ENCODE measurements around the gene TET3. TPM values are rescaled to one million over a fixed set of nuclear protein-coding genes. Genes with fewer than 3 reads are reported as not detected.

TET3 gene
- total and polyA plus RNA-seq, 2 of the 4 experiments (the other 2 are of a cell fraction): 1.6 to 1.8 TPM

DNA sequence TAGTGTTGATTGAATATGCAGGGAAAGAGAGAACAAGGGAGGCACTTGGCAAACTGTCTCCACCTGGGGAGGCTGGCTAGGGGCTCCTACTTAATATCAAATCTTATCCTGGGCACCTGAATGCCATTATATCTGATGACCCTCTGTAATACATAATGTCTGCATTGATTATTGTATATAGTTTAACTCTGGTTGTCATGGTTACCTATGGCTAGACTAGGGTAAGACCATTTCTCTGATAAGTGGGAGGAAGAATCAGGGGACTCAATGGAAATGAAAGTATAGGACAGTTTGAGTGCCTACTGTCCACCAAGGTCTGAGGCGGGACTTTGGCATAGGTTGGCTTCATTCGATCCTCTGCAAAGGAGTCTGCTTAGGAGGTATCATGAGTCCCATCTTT is 7.2 kb upstream of the TET3 start:
- no peak overlapping the region for H4K8ac ChIP-seq (ENCODE audit: low read depth in 2 of 2, low read length in 2 of 2)
- no peaks in the 10 kb centered on the region; the same call in 1 of the 2 replicates for H3K27me3 ChIP-seq (ENCODE audit: control insufficient read depth, insufficient read depth, low read length)
- intact Hi-C loops (cut with micrococcal nuclease) (no loop called here), dilution Hi-C loops (cut with HindIII; ENCODE audit: low sequenced_read_pairs, unreplicated experiment) (no loop called here), in situ Hi-C loops (cut with MboI; ENCODE audit: low sequenced_read_pairs) (no loop called here)
- no peak overlapping the region for H3K4me3 ChIP-seq (ENCODE audit: insufficient read depth, low read depth, low read length)
- H4K5ac ChIP-seq (ENCODE audit: low read depth, low read length): no peak overlapping the region
- H4K20me1 ChIP-seq (ENCODE audit: insufficient read depth, low read length): no peaks in the 10 kb centered on the region
- H2BK15ac ChIP-seq (ENCODE audit: low read depth, low read length): no peak overlapping the region
- no peak overlapping the region for H2AFZ ChIP-seq (replicated peaks; ENCODE audit: low read length, poor library complexity)
- 100% methylated on average over 2 of the region's 2 CpGs; no CpG with 5 or more reads in 1 of the 2 experiments for WGBS, 2 experiments (ENCODE audit: extremely low coverage in 2 of 2, insufficient read length in 1 of 2)
- H3K4me1 ChIP-seq (ENCODE audit: control insufficient read depth, insufficient read depth, low read length): peaks cover 4% of the 10 kb centered on the region
- CTCF ChIA-PET: no interaction called here
- no peak overlapping the region for H3K9ac ChIP-seq (ENCODE audit: low read depth, low read length)
- H3K4me2 ChIP-seq (ENCODE audit: low read depth, low read length): no peak overlapping the region
- no peaks in the 10 kb centered on the region for H3K9me3 ChIP-seq (ENCODE audit: control insufficient read depth, insufficient read depth, low read length)
- no peak overlapping the region for H3K14ac ChIP-seq (replicated peaks; ENCODE audit: low read depth, low read length)
- no peak overlapping the region for H3K18ac ChIP-seq (ENCODE audit: low read depth, low read length)
- H2BK20ac ChIP-seq (ENCODE audit: low read depth, low read length): no peak overlapping the region
- H3K9me1 ChIP-seq (ENCODE audit: insufficient read depth, low read length): peaks cover 8% of the 10 kb centered on the region
- H2AK9ac ChIP-seq (replicated peaks; ENCODE audit: low read depth, low read length, poor library complexity): no peak overlapping the region
- TF ChIP-seq RCOR1 (IDR thresholded peaks at IDR 0.05; ENCODE audit: insufficient replicate concordance, low read length): no peak
- TF ChIP-seq, protein P1, sequence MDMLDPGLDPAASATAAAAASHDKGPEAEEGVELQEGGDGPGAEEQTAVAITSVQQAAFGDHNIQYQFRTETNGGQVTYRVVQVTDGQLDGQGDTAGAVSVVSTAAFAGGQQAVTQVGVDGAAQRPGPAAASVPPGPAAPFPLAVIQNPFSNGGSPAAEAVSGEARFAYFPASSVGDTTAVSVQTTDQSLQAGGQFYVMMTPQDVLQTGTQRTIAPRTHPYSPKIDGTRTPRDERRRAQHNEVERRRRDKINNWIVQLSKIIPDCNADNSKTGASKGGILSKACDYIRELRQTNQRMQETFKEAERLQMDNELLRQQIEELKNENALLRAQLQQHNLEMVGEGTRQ (IDR thresholded peaks at IDR 0.05; ENCODE audit: low read depth, low read length): no peak
- TF ChIP-seq, protein P2, sequence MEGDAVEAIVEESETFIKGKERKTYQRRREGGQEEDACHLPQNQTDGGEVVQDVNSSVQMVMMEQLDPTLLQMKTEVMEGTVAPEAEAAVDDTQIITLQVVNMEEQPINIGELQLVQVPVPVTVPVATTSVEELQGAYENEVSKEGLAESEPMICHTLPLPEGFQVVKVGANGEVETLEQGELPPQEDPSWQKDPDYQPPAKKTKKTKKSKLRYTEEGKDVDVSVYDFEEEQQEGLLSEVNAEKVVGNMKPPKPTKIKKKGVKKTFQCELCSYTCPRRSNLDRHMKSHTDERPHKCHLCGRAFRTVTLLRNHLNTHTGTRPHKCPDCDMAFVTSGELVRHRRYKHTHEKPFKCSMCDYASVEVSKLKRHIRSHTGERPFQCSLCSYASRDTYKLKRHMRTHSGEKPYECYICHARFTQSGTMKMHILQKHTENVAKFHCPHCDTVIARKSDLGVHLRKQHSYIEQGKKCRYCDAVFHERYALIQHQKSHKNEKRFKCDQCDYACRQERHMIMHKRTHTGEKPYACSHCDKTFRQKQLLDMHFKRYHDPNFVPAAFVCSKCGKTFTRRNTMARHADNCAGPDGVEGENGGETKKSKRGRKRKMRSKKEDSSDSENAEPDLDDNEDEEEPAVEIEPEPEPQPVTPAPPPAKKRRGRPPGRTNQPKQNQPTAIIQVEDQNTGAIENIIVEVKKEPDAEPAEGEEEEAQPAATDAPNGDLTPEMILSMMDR (conservative IDR thresholded peaks at IDR 0.05; ENCODE audit: low read depth, low read length): no peak
- no peak for TF ChIP-seq POLR2A (IDR thresholded peaks at IDR 0.05; ENCODE audit: low read depth, low read length)
- TF ChIP-seq CHD1 (IDR thresholded peaks at IDR 0.05; ENCODE audit: low read depth, low read length): no peak
- no peak for TF ChIP-seq RAD21 (IDR thresholded peaks at IDR 0.05; ENCODE audit: low read length)
- TF ChIP-seq RFX5 (IDR thresholded peaks at IDR 0.05; ENCODE audit: low read depth, low read length): no peak
- no peak for TF ChIP-seq BHLHE40 (IDR thresholded peaks at IDR 0.05; ENCODE audit: low read depth, low read length)
- no peak for TF ChIP-seq NFE2L2 (IDR thresholded peaks at IDR 0.05; ENCODE audit: low read depth, low read length)
- no peak for TF ChIP-seq MAZ (IDR thresholded peaks at IDR 0.05; ENCODE audit: borderline replicate concordance, low read depth, low read length)
- TF ChIP-seq FOS (IDR thresholded peaks at IDR 0.05; ENCODE audit: low read depth, low read length): no peak
- TF ChIP-seq, protein P3, sequence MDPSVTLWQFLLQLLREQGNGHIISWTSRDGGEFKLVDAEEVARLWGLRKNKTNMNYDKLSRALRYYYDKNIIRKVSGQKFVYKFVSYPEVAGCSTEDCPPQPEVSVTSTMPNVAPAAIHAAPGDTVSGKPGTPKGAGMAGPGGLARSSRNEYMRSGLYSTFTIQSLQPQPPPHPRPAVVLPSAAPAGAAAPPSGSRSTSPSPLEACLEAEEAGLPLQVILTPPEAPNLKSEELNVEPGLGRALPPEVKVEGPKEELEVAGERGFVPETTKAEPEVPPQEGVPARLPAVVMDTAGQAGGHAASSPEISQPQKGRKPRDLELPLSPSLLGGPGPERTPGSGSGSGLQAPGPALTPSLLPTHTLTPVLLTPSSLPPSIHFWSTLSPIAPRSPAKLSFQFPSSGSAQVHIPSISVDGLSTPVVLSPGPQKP (IDR thresholded peaks at IDR 0.05; ENCODE audit: borderline replicate concordance, low read depth, low read length): no peak
- TF ChIP-seq CEBPB (IDR thresholded peaks at IDR 0.05; ENCODE audit: low read depth, low read length): no peak
- no peak for TF ChIP-seq MAFK (IDR thresholded peaks at IDR 0.05; ENCODE audit: low read depth, low read length)
- no peak for TF ChIP-seq MXI1 (IDR thresholded peaks at IDR 0.05; ENCODE audit: borderline replicate concordance, low read depth, low read length)
- TF ChIP-seq SMC3 (IDR thresholded peaks at IDR 0.05; ENCODE audit: low read depth, low read length): no peak
- H2BK5ac ChIP-seq (ENCODE audit: low read depth, low read length, poor library complexity, severe bottlenecking): no peak overlapping the region
- H2BK120ac ChIP-seq (ENCODE audit: low read depth, low read length): no peak overlapping the region
- no peak overlapping the region for H4K91ac ChIP-seq (ENCODE audit: insufficient read depth, low read depth, low read length)
- no peak overlapping the region; the same call in 1 of the 2 replicates for H2AK5ac ChIP-seq (ENCODE audit: low read depth, low read length)
- no peak overlapping the region for H3K27ac ChIP-seq (ENCODE audit: insufficient read depth, low read length)
- H3K79me1 ChIP-seq (ENCODE audit: low read depth in 1 of 2, low read length in 2 of 2): no peaks in the 10 kb centered on the region
- no peak overlapping the region for H3K23ac ChIP-seq (ENCODE audit: low read depth, low read length)
- POLR2A ChIA-PET (ENCODE audit: unreplicated experiment): no interaction called here
- no TSS peak for BruUV-seq (replicated peaks)
- no peak for DNase-seq
- no peak overlapping the region for H3K56ac ChIP-seq (ENCODE audit: extremely low read depth, insufficient read depth, low read length)
- no peak overlapping the region for H3K4ac ChIP-seq (ENCODE audit: low read depth, low read length)
- no peak for ATAC-seq (ENCODE audit: low read depth)
- H3K36me3 ChIP-seq (ENCODE audit: control insufficient read depth, insufficient read depth, low read length): no peaks in the 10 kb centered on the region
